ENCODE data around the gene PPME1.
A peak's percentile ranks its signal among the peaks of the same experiment; 100 is the strongest.
"Not testable (repeated sequence)": the region's sequence is repeated elsewhere in the genome, so short reads cannot be mapped to it uniquely, and the experiment has no call there.

PPME1 gene

DNA sequence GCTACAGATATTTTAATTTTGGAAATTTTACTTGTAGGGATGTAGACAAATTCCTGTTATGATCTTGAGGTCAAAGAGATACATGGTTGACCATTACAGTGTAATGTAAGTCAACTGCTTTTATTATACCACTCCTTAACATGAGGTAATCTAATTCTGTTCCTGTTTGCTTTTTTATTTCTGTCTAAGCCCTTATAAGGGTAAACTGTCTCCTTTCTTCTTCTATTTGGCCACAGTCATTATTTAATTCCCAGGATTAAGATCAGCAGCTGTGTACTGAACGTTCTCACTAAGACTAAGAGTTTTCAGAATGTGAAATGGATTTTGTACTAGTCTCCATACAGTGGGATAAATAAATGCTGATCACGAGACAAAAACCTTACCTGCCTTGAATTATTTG lies 33.1 kb upstream of the PPME1 start:
- Histone ChIP-seq H3K23ac (ENCODE audit: low read length) (no peak overlapping the region), H3K9me3 (ENCODE audit: insufficient read depth, low read depth, low read length) (no peaks in the 10 kb centered on the region), H2BK12ac (ENCODE audit: low read length) (no peak overlapping the region), H3K27ac (ENCODE audit: low read depth, low read length) (peak overlapping the region; percentile 85), H2AK5ac (ENCODE audit: low read length) (no peak overlapping the region), H3K14ac (ENCODE audit: low read length) (no peak overlapping the region), H3K4me2 (ENCODE audit: low read length) (no peak overlapping the region), H4K8ac (ENCODE audit: low read depth, low read length) (no peak overlapping the region), H3K79me1 (ENCODE audit: low read length) (peaks cover 16% of the 10 kb centered on the region), H3K18ac (ENCODE audit: low read length) (no peak overlapping the region), H3K9ac (ENCODE audit: low read length) (no peak overlapping the region), H4K91ac (ENCODE audit: low read depth, low read length) (no peak overlapping the region), H3K79me2 (ENCODE audit: control insufficient read depth, insufficient read depth, low read length, poor library complexity) (no peaks in the 10 kb centered on the region), H3K27me3 (ENCODE audit: insufficient read depth, low read length) (no peaks in the 10 kb centered on the region), H2BK120ac (ENCODE audit: insufficient read depth, low read length, poor library complexity) (no peak overlapping the region), H2AFZ (ENCODE audit: insufficient read depth, low read length, poor library complexity) (no peak overlapping the region), H2BK5ac (ENCODE audit: low read depth, low read length, poor library complexity) (no peak overlapping the region), H3K4me3 (ENCODE audit: low read depth, low read length) (no peak overlapping the region), H4K12ac (ENCODE audit: low read depth, low read length) (no peak overlapping the region), H3K4ac (ENCODE audit: low read depth, low read length) (no peak overlapping the region), H3K36me3 (ENCODE audit: control insufficient read depth in 1 of 2, insufficient read depth in 2 of 2, low read length in 2 of 2) (no peaks in the 10 kb centered on the region), H3K4me1 (ENCODE audit: control insufficient read depth in 1 of 2, insufficient read depth in 2 of 2, low read length in 2 of 2) (peaks cover 9 to 15% of the 10 kb centered on the region in 2 experiments)
- no CpG with 5 or more reads among the region's 2 CpGs for WGBS (ENCODE audit: extremely low coverage, insufficient coverage, insufficient read length)
- no peak for DNase-seq

- Histone ChIP-seq H3K9me3 (ENCODE audit: insufficient read depth, low read depth, low read length) (no peaks in the 10 kb centered on the region), H2BK120ac (ENCODE audit: insufficient read depth, low read length, poor library complexity) (no peak overlapping the region), H3K14ac (ENCODE audit: low read length) (no peak overlapping the region), H2AFZ (ENCODE audit: insufficient read depth, low read length, poor library complexity) (no peak overlapping the region), H4K12ac (ENCODE audit: low read depth, low read length) (no peak overlapping the region), H3K18ac (ENCODE audit: low read length) (no peak overlapping the region), H2BK5ac (ENCODE audit: low read depth, low read length, poor library complexity) (no peak overlapping the region), H4K91ac (ENCODE audit: low read depth, low read length) (no peak overlapping the region), H3K9ac (ENCODE audit: low read length) (no peak overlapping the region), H3K4me2 (ENCODE audit: low read length) (no peak overlapping the region), H3K79me1 (ENCODE audit: low read length) (peaks cover 16% of the 10 kb centered on the region), H4K8ac (ENCODE audit: low read depth, low read length) (no peak overlapping the region), H2AK5ac (ENCODE audit: low read length) (no peak overlapping the region), H2BK12ac (ENCODE audit: low read length) (no peak overlapping the region), H3K4ac (ENCODE audit: low read depth, low read length) (no peak overlapping the region), H3K27ac (ENCODE audit: low read depth, low read length) (peak overlapping the region; percentile 97), H3K23ac (ENCODE audit: low read length) (no peak overlapping the region), H3K79me2 (ENCODE audit: control insufficient read depth, insufficient read depth, low read length, poor library complexity) (no peaks in the 10 kb centered on the region), H3K36me3 (ENCODE audit: control insufficient read depth in 1 of 2, insufficient read depth in 2 of 2, low read length in 2 of 2) (no peaks in the 10 kb centered on the region), H3K4me3 (ENCODE audit: low read depth, low read length) (no peak overlapping the region), H3K27me3 (ENCODE audit: insufficient read depth, low read length) (no peaks in the 10 kb centered on the region), H3K4me1 (ENCODE audit: control insufficient read depth in 1 of 2, insufficient read depth in 2 of 2, low read length in 2 of 2) (peaks cover 9 to 15% of the 10 kb centered on the region in 2 experiments)
- peak; percentile 62 to 91 for DNase-seq
- WGBS (ENCODE audit: extremely low coverage, insufficient coverage, insufficient read length): no CpG with 5 or more reads among the region's 2 CpGs
Observed at GRCh38 chr11:74138572-74138971, 32.5 kb upstream of the PPME1 start.

DNA sequence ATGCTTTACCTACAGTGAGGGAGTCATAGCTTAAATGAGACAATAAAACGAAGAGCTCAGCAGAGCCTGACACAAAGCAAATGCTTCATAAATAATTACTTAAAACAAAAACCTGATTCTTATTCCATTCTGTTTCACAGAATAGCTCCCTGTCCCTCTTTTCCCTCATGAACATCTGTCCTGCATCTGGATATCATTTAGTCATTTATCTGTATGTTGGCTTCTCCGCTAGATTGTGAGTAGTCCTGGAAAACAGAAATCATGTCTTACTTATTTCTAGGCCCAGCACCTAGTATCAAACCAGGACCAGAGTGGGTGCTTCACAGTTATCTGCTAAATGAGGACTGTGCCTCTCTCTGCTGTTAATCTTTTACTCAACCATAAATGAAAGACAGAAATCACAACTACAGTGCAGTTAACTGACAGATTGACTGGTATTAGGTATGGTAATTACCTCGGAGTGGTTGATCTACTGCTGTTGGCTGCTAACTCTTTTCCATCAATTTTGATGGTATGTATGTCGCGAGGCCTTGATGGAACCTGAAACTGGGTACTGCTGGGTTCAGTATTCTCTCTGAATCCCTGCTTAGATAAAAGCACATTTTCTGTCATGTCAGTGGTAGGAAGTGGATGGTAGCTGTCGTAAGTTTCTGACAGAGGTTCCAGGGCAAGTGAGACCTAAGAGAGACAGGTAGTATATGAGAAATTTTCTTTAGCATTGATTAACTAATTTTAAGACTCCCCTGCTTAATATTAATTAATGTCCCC lies 31.8 kb upstream of the PPME1 start:
- peak overlapping the region; percentile 94 for H2BK5ac ChIP-seq (ENCODE audit: low read depth, low read length, poor library complexity)
- no CpG with 5 or more reads among the region's 6 CpGs for WGBS (ENCODE audit: extremely low coverage, insufficient coverage, insufficient read length)
- H2BK120ac ChIP-seq (ENCODE audit: insufficient read depth, low read length, poor library complexity): peak overlapping the region; percentile 56
- H3K4ac ChIP-seq (ENCODE audit: low read depth, low read length): peak overlapping the region; percentile 76
- no peak overlapping the region for H2AFZ ChIP-seq (ENCODE audit: insufficient read depth, low read length, poor library complexity)
- H3K27ac ChIP-seq (ENCODE audit: low read depth, low read length): peak overlapping the region; percentile 97
- H4K8ac ChIP-seq (ENCODE audit: low read depth, low read length): peak overlapping the region; percentile 73
- no peak overlapping the region for H3K4me3 ChIP-seq (ENCODE audit: low read depth, low read length)
- H3K9me3 ChIP-seq (ENCODE audit: insufficient read depth, low read depth, low read length): no peaks in the 10 kb centered on the region
- H3K79me2 ChIP-seq (ENCODE audit: control insufficient read depth, insufficient read depth, low read length, poor library complexity): no peaks in the 10 kb centered on the region
- peak overlapping the region; percentile 39 for H4K91ac ChIP-seq (ENCODE audit: low read depth, low read length)
- H3K4me2 ChIP-seq (ENCODE audit: low read length): no peak overlapping the region
- no peak overlapping the region for H3K23ac ChIP-seq (ENCODE audit: low read length)
- no peak overlapping the region for H3K9ac ChIP-seq (ENCODE audit: low read length)
- DNase-seq: no peak
- H2AK5ac ChIP-seq (ENCODE audit: low read length): peak overlapping the region; percentile 26
- peaks cover 9 to 14% of the 10 kb centered on the region in 2 experiments for H3K4me1 ChIP-seq (ENCODE audit: control insufficient read depth in 1 of 2, insufficient read depth in 2 of 2, low read length in 2 of 2)
- H3K27me3 ChIP-seq (ENCODE audit: insufficient read depth, low read length): no peaks in the 10 kb centered on the region
- peak overlapping the region; percentile 42 for H2BK12ac ChIP-seq (ENCODE audit: low read length)
- no peak overlapping the region for H3K18ac ChIP-seq (ENCODE audit: low read length)
- no peaks in the 10 kb centered on the region for H3K36me3 ChIP-seq (ENCODE audit: control insufficient read depth in 1 of 2, insufficient read depth in 2 of 2, low read length in 2 of 2)
- H3K79me1 ChIP-seq (ENCODE audit: low read length): peaks cover 14% of the 10 kb centered on the region
- H3K14ac ChIP-seq (ENCODE audit: low read length): no peak overlapping the region
- H4K12ac ChIP-seq (ENCODE audit: low read depth, low read length): no peak overlapping the region

GRCh38 chr11:74139919-74140431 lies 31.1 kb upstream of the PPME1 start:
- not testable (repeated sequence) for H2AK5ac ChIP-seq (ENCODE audit: low read length); DNase-seq; H3K14ac ChIP-seq (ENCODE audit: low read length); H2BK5ac ChIP-seq (ENCODE audit: low read depth, low read length, poor library complexity); H2BK120ac ChIP-seq (ENCODE audit: insufficient read depth, low read length, poor library complexity); H3K4ac ChIP-seq (ENCODE audit: low read depth, low read length); H4K12ac ChIP-seq (ENCODE audit: low read depth, low read length); H4K8ac ChIP-seq (ENCODE audit: low read depth, low read length); H3K4me2 ChIP-seq (ENCODE audit: low read length); H3K18ac ChIP-seq (ENCODE audit: low read length); H2AFZ ChIP-seq (ENCODE audit: insufficient read depth, low read length, poor library complexity); H3K79me2 ChIP-seq (ENCODE audit: control insufficient read depth, insufficient read depth, low read length, poor library complexity); H3K9me3 ChIP-seq (ENCODE audit: insufficient read depth, low read depth, low read length); H3K36me3 ChIP-seq (ENCODE audit: control insufficient read depth in 1 of 2, insufficient read depth in 2 of 2, low read length in 2 of 2); H3K27me3 ChIP-seq (ENCODE audit: insufficient read depth, low read length); H2BK12ac ChIP-seq (ENCODE audit: low read length); H3K9ac ChIP-seq (ENCODE audit: low read length); H3K23ac ChIP-seq (ENCODE audit: low read length); H3K4me3 ChIP-seq (ENCODE audit: low read depth, low read length); H4K91ac ChIP-seq (ENCODE audit: low read depth, low read length)
- peak overlapping the region; percentile 97 for H3K27ac ChIP-seq (ENCODE audit: low read depth, low read length)
- H3K79me1 ChIP-seq (ENCODE audit: low read length): peaks cover 14% of the 10 kb centered on the region
- WGBS (ENCODE audit: extremely low coverage, insufficient coverage, insufficient read length): no CpG with 5 or more reads among the region's 1 CpG
- H3K4me1 ChIP-seq (ENCODE audit: control insufficient read depth in 1 of 2, insufficient read depth in 2 of 2, low read length in 2 of 2): peaks cover 9 to 14% of the 10 kb centered on the region in 2 experiments

Data from trophoblast cell (in vitro differentiated cells and primary cell).